Measurements from ENCODE around the gene HOMER2.
"Not testable (repeated sequence)": the region's sequence is repeated elsewhere in the genome, so short reads cannot be mapped to it uniquely, and the experiment has no call there.

The HOMER2 gene

DNA sequence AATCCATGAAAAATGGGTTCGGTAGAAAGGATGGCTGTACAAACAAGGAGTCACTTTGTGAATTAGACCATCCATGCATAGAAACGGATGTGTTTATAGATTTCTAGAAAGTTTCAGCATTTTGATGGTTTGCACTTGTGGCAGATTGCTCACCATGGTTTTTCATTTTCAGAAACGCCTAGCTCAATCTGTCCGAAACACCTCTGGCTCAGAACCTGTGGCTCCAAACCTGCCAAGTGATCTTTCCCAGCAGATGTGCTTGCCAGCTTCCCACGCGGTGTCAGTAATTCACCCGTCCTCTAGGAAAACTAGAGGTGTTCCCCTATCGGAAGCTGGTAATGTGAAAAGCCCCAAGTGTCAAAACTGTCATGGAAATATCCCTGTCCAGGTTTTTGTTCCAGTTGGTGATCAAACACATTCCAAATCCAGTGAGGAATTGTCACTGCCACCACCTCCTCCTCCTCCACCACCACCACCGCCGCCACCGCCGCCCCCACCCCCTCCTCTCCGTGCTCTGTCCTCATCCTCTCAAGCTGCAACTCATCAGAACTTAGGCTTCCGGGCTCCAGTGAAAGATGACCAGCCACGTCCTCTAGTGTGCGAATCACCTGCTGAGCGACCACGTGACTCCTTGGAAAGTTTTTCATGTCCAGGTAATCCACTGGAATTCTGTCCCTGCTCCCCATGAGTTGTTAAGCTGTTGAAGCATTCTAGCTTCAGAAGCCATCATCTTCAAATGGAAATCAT, 121.9 kb downstream of the HOMER2 start:
- DNase-seq (ENCODE audit: low read depth, low spot score) = no peak
- in situ Hi-C loops (cut with HindIII; ENCODE audit: low sequenced_read_pairs) = no loop called here
- no peak overlapping the region for H3K4me3 ChIP-seq (ENCODE audit: low read depth, low read length)
- TF ChIP-seq, protein P1, sequence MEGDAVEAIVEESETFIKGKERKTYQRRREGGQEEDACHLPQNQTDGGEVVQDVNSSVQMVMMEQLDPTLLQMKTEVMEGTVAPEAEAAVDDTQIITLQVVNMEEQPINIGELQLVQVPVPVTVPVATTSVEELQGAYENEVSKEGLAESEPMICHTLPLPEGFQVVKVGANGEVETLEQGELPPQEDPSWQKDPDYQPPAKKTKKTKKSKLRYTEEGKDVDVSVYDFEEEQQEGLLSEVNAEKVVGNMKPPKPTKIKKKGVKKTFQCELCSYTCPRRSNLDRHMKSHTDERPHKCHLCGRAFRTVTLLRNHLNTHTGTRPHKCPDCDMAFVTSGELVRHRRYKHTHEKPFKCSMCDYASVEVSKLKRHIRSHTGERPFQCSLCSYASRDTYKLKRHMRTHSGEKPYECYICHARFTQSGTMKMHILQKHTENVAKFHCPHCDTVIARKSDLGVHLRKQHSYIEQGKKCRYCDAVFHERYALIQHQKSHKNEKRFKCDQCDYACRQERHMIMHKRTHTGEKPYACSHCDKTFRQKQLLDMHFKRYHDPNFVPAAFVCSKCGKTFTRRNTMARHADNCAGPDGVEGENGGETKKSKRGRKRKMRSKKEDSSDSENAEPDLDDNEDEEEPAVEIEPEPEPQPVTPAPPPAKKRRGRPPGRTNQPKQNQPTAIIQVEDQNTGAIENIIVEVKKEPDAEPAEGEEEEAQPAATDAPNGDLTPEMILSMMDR (IDR thresholded peaks at IDR 0.05; ENCODE audit: low read depth, low read length) = no peak

DNA sequence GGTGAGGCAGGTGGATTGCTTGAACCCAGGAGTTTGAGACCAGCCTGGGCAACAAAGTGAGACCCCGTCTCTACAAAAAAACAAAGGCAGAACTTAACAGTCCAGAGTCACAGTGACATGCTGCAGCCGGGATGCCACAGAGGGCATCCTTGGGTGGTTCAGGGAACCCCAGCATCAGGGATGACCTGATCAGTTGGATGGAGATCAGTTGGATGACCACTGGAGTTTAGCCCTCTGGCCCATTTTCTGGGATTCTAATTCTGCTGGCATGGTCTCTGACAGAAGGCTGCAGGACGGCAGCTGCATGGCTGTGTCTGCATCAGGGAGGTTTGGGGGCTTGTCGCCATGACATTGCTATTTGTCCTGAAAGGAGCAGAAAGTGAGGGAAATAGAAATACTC, 123.3 kb downstream of the HOMER2 start:
- in situ Hi-C loops (cut with HindIII; ENCODE audit: low sequenced_read_pairs) = no loop called here
- H3K4me3 ChIP-seq (ENCODE audit: low read depth, low read length) = no peak overlapping the region
- TF ChIP-seq, protein P1 (IDR thresholded peaks at IDR 0.05; ENCODE audit: low read depth, low read length) = no peak
- DNase-seq (ENCODE audit: low read depth, low spot score) = no peak

DNA sequence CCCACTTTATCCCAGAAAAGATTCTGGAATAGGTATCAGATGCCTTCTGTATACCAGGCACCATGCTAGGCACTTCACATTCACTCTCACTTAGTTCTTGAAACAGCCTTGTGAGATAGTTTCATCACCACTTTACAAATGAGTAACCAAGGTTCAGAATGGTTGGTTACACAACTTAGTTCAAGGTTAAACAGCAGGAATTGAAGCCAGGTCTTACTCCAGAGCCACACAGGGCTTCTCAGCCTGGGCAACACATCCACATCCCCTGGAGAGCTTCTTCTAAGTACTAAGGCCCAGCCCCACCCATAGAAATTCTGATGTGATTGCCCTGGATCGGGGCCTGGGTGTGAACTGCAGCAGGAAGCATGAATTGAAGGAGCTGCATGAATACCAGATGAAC, 124.4 kb downstream of the HOMER2 start:
- TF ChIP-seq, protein P1 (IDR thresholded peaks at IDR 0.05; ENCODE audit: low read depth, low read length) = no peak
- no peak for DNase-seq (ENCODE audit: low read depth, low spot score)
- in situ Hi-C loops (cut with HindIII; ENCODE audit: low sequenced_read_pairs) = no loop called here
- H3K4me3 ChIP-seq (ENCODE audit: low read depth, low read length) = no peak overlapping the region

DNA sequence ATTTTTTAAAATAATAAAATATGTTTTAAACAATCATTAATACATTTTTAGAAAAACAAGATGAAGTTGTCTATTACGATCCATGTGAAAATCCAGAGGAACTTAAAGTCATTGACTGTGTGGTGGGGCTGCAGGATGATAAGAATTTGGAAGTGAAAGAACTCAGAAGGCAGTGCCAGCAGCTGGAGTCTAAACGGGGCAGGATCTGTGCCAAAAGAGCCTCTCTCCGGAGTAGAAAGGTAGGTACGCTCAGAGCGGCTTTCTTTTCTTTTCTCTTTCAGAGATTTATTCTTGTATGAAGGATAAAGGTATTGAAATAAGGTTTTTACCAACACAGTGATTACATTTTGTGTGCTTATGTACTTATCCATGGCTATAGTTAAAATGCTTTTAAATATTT, 129.5 kb downstream of the HOMER2 start:
- TF ChIP-seq, protein P1 (IDR thresholded peaks at IDR 0.05; ENCODE audit: low read depth, low read length) = no peak
- in situ Hi-C loops (cut with HindIII; ENCODE audit: low sequenced_read_pairs) = no loop called here
- H3K4me3 ChIP-seq (ENCODE audit: low read depth, low read length) = no peak overlapping the region
- DNase-seq (ENCODE audit: low read depth, low spot score) = no peak

DNA sequence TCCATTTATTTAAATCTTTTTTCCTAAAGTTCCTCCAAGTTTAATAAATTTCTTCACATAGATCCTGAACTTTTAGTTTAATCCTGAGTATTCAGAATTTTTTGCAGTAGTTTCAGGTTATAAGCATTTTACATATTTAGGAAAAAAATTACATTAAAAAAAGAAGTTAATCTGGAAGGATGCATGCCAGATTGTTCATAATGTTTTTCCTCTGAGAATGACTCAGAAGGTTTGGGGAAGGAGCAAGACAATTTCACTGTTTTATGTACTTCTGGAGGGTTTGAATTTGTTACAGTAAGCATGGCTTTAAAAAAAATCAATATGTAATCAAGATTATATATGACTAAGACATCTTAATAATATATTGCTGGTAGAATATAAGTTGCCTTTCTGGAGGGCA, 130.7 kb downstream of the HOMER2 start:
- H3K4me3 ChIP-seq (ENCODE audit: low read depth, low read length); in situ Hi-C loops (cut with HindIII; ENCODE audit: low sequenced_read_pairs): not testable (repeated sequence)
- DNase-seq (ENCODE audit: low read depth, low spot score) = peak; percentile 26

DNA sequence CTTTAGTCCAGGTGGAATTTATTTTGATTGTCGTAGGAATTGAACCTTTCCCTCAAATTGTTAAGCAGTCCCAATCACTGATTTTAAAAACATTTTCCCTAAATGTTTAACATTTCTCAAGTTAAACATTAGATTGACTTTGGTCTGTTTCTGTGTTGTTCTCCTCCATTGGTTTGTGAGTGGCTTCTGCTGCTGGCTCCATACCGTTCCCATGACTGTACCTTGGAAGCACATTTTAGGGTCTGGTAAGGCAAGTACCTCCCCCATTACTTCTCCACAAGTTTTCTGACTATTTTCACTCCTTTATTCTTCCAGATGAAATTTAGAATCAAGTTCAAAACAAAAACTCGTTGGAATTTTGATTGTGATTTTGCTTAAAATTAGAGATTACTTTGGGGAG, 131.1 kb downstream of the HOMER2 start:
- peak; percentile 45 for DNase-seq (ENCODE audit: low read depth, low spot score)
- in situ Hi-C loops (cut with HindIII; ENCODE audit: low sequenced_read_pairs); H3K4me3 ChIP-seq (ENCODE audit: low read depth, low read length): not testable (repeated sequence)

DNA sequence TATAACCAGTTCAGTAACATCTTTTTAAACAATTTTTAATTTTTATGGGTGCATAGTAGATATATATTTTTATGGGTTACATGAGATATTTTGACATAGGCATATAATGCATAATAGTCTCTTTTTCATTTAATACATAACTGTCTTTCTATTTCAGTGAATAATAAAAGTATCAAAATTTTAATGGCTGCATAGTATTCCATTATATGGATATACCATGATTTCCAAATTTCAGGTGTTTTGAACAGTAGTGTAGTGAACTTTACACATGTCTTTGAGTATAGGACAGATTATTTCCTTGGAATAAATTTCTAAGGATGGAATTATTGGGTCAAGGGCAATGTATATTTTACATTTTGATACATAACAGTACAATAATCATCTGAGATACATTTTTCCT, 132.4 kb downstream of the HOMER2 start:
- DNase-seq (ENCODE audit: low read depth, low spot score) = no peak
- TF ChIP-seq, protein P1 (IDR thresholded peaks at IDR 0.05; ENCODE audit: low read depth, low read length) = no peak
- in situ Hi-C loops (cut with HindIII; ENCODE audit: low sequenced_read_pairs) = no loop called here
- H3K4me3 ChIP-seq (ENCODE audit: low read depth, low read length) = no peak overlapping the region

DNA sequence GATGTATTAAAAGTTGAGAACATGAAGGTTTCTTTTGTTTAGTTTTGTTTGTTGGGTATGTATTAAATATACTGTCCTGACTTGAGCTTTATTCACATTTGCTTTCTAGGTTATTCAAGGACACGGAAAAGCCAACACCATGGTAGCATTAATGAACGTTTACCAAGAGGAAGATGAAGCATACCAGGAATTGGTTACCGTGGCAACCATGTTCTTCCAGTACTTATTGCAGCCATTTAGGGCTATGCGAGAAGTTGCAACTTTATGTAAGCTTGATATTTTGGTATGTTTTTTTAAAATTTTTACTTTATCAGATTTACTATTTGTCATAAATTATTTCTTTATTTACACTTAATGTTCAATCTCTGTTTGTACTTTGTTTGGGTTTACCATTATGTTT, 139.5 kb downstream of the HOMER2 start:
- in situ Hi-C loops (cut with HindIII; ENCODE audit: low sequenced_read_pairs) = no loop called here
- TF ChIP-seq, protein P1 (IDR thresholded peaks at IDR 0.05; ENCODE audit: low read depth, low read length) = no peak
- no peak overlapping the region for H3K4me3 ChIP-seq (ENCODE audit: low read depth, low read length)
- no peak for DNase-seq (ENCODE audit: low read depth, low spot score)

All from astrocyte of the spinal cord (primary cell).